A673 (cell line): ENCODE measurements around the gene CCDC12. TPM values are rescaled to one million over a fixed set of nuclear protein-coding genes. Genes with fewer than 3 reads are reported as not detected.

ENCODE experiments used
- BruUV-seq: library from RNA; stranded (reverse); fragments of 400-500 nt; replicated peaks from 2 replicates; lab custom pipeline; 2021; lab: Mats Ljungman, UMichigan
- CTCF ChIA-PET: fragments of 300-600 bp; sonication (Branson Sonifier 250); formaldehyde crosslinking; loops from one replicate; lab custom pipeline; 2022; ENCODE audit warnings: antibody characterized with exemption; lab: Charles Lee
- POLR2A ChIA-PET: fragments of 300-600 bp; sonication (Branson Sonifier 250); formaldehyde crosslinking; loops from one replicate; lab custom pipeline; 2022; ENCODE audit warnings: antibody characterized with exemption; ENCODE audit not compliant: low non-redundant PET; lab: Charles Lee
- DNase-seq: peaks from one replicate; pipeline ENCODE4 v3.0.0-alpha.2; 2015; ENCODE audit warnings: low spot score
- H3K27ac ChIP-seq: fragments of 200-600 bp; sonication (generic); 2 replicates; pipeline ENCODE4 v1.5.1; 2016; ENCODE audit warnings: mixed run types, low read depth, mild to moderate bottlenecking, mixed read lengths, antibody characterized with exemption, low read length; ENCODE audit not compliant: poor library complexity, severe bottlenecking
- H3K27me3 ChIP-seq: fragments of 200-600 bp; sonication (generic); replicated peaks from 2 replicates; pipeline ENCODE4 v1.6.1; 2017; ENCODE audit warnings: mixed run types, low read depth, mild to moderate bottlenecking, mixed read lengths, antibody characterized with exemption, low read length; ENCODE audit not compliant: insufficient read depth, poor library complexity
- H3K36me3 ChIP-seq: fragments of 200-600 bp; sonication (generic); 2 replicates; pipeline ENCODE4 v1.6.1; 2016; ENCODE audit warnings: mixed run types, mild to moderate bottlenecking, mixed read lengths, antibody characterized with exemption, low read length; ENCODE audit not compliant: insufficient read depth, poor library complexity, severe bottlenecking
- H3K4me1 ChIP-seq: fragments of 200-600 bp; sonication (generic); 2 replicates; pipeline ENCODE4 v1.6.1; 2017; ENCODE audit warnings: mixed run types, mild to moderate bottlenecking, mixed read lengths, antibody characterized with exemption, low read length; ENCODE audit not compliant: insufficient read depth, poor library complexity, severe bottlenecking
- H3K4me3 ChIP-seq: fragments of 200-600 bp; sonication (generic); 2 replicates; pipeline ENCODE4 v1.5.1; 2016; ENCODE audit warnings: low read depth, mixed run types, mild to moderate bottlenecking, mixed read lengths, low read length; ENCODE audit not compliant: poor library complexity, severe bottlenecking
- H3K9me3 ChIP-seq: fragments of 200-600 bp; sonication (generic); 2 replicates; pipeline ENCODE4 v1.6.1; 2016; ENCODE audit warnings: mixed run types, low read depth, mild to moderate bottlenecking, mixed read lengths, antibody characterized with exemption, low read length; ENCODE audit not compliant: poor library complexity, severe bottlenecking
- CTCF ChIP-seq: fragments of 300-800, 200-600 bp; sonication (generic); conservative IDR thresholded peaks from 2 replicates; pipeline ENCODE4 v1.5.1; 2017; ENCODE audit warnings: low read depth, mild to moderate bottlenecking, antibody characterized with exemption, low read length, moderate library complexity, mixed read lengths
- EZH2 ChIP-seq: fragments of 200-600 bp; sonication (generic); IDR thresholded peaks from 2 replicates; pipeline ENCODE4 v1.6.1; 2017; ENCODE audit warnings: borderline replicate concordance, low read depth, mild to moderate bottlenecking, mixed read lengths, antibody characterized with exemption, low read length; ENCODE audit not compliant: poor library complexity, severe bottlenecking
- intact Hi-C: fragments of 100-400 bp; cut with micrococcal nuclease; formaldehyde crosslinking; loops from one replicate; pipeline ENCODE4 v1.10.0; 2022; ENCODE audit not compliant: unreplicated experiment
- total RNA-seq: library from RNA; stranded (reverse); gene quantifications from 2 replicates; pipeline ENCODE4 v1.2.3, GENCODE V29; 2021

CCDC12 gene
- total RNA-seq, 1 experiment from 2014 or later = 28.2 TPM

GRCh38 chr3:46971742-46972141 lies 4.8 kb downstream of the CCDC12 start:
- H3K4me3 ChIP-seq = no peak overlapping the region
- POLR2A ChIA-PET = no interaction called here
- no peaks in the 10 kb centered on the region for H3K36me3 ChIP-seq
- H3K9me3 ChIP-seq = no peaks in the 10 kb centered on the region
- H3K27me3 ChIP-seq = no peaks in the 10 kb centered on the region
- no peak for DNase-seq
- intact Hi-C loops = no loop called here
- H3K4me1 ChIP-seq = no peaks in the 10 kb centered on the region
- no TSS peak for BruUV-seq
- no peak overlapping the region for H3K27ac ChIP-seq
- CTCF ChIA-PET = no interaction called here
- TF ChIP-seq CTCF (no peak), EZH2 (no peak)

- no peaks in the 10 kb centered on the region for H3K27me3 ChIP-seq
- CTCF ChIA-PET = no interaction called here
- no peak for DNase-seq
- POLR2A ChIA-PET = no interaction called here
- intact Hi-C loops = no loop called here
- H3K4me1 ChIP-seq = no peaks in the 10 kb centered on the region
- H3K27ac ChIP-seq = no peak overlapping the region
- BruUV-seq = no TSS peak
- no peak overlapping the region for H3K4me3 ChIP-seq
- TF ChIP-seq CTCF (no peak), EZH2 (no peak)
- H3K9me3 ChIP-seq = no peaks in the 10 kb centered on the region
- H3K36me3 ChIP-seq = no peaks in the 10 kb centered on the region
Measured at GRCh38 chr3:46971151-46971550, 5.4 kb downstream of the CCDC12 start.

GRCh38 chr3:46970391-46971091 lies 6.0 kb downstream of the CCDC12 start:
- ChIA-PET CTCF (no interaction called here), POLR2A (no interaction called here)
- TF ChIP-seq CTCF (no peak), EZH2 (no peak)
- Histone ChIP-seq H3K27me3 (no peaks in the 10 kb centered on the region), H3K4me3 (no peak overlapping the region), H3K36me3 (no peaks in the 10 kb centered on the region), H3K27ac (no peak overlapping the region), H3K4me1 (no peaks in the 10 kb centered on the region), H3K9me3 (no peaks in the 10 kb centered on the region)
- BruUV-seq = no TSS peak
- DNase-seq = no peak
- intact Hi-C loops = no loop called here
